ENCODE measurements around the gene GEMIN8.

- TF ChIP-seq, protein P1, sequence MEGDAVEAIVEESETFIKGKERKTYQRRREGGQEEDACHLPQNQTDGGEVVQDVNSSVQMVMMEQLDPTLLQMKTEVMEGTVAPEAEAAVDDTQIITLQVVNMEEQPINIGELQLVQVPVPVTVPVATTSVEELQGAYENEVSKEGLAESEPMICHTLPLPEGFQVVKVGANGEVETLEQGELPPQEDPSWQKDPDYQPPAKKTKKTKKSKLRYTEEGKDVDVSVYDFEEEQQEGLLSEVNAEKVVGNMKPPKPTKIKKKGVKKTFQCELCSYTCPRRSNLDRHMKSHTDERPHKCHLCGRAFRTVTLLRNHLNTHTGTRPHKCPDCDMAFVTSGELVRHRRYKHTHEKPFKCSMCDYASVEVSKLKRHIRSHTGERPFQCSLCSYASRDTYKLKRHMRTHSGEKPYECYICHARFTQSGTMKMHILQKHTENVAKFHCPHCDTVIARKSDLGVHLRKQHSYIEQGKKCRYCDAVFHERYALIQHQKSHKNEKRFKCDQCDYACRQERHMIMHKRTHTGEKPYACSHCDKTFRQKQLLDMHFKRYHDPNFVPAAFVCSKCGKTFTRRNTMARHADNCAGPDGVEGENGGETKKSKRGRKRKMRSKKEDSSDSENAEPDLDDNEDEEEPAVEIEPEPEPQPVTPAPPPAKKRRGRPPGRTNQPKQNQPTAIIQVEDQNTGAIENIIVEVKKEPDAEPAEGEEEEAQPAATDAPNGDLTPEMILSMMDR (IDR thresholded peaks at IDR 0.05; ENCODE audit: insufficient read depth, low read length): no peak
- TF ChIP-seq POLR2AphosphoS5 (IDR thresholded peaks at IDR 0.05; ENCODE audit: low read depth): no peak
- TF ChIP-seq REST (IDR thresholded peaks at IDR 0.05; ENCODE audit: insufficient replicate concordance, low read depth): no peak
These were observed 26.7 kb downstream of the GEMIN8 start for GRCh38 chrX:14003028-14003427.
